ENCODE measurements around the gene EIF2B4.
A peak's percentile ranks its signal among the peaks of the same experiment; 100 is the strongest.

Gene EIF2B4

GRCh38 chr2:27370026-27370815 lies at the start of gene EIF2B4, which contains the start of gene SNX17:
Gene EIF2B4 (minus strand): TSS chr2:27370338. CDS start chr2:27370314, 24 bp downstream.
Gene SNX17 (plus strand): TSS chr2:27370616. CDS start chr2:27370744, 128 bp downstream.
- DNase-seq: peak; percentile 83 to 92

GRCh38 chr2:27416151-27416550 lies 46.0 kb upstream of the EIF2B4 start:
- no peak for DNase-seq

- DNase-seq: no peak
These were observed 42.4 kb upstream of the EIF2B4 start for GRCh38 chr2:27412419-27413152.

- DNase-seq: peak; percentile 44 to 77
These were observed 39.4 kb upstream of the EIF2B4 start, which contains the start of gene PPM1G for GRCh38 chr2:27409321-27410073. Gene PPM1G (minus strand): TSS chr2:27409591. CDS start chr2:27409422, 169 bp downstream.

GRCh38 chr2:27408601-27409320 lies 38.6 kb upstream of the EIF2B4 start:
- DNase-seq: no peak

- DNase-seq: no peak
These were observed 37.8 kb upstream of the EIF2B4 start for GRCh38 chr2:27407798-27408491.

GRCh38 chr2:27400348-27401135 lies 30.4 kb upstream of the EIF2B4 start:
- no peak for DNase-seq

- no peak for DNase-seq
These were observed 28.8 kb upstream of the EIF2B4 start for GRCh38 chr2:27398962-27399361.

- DNase-seq: no peak
These were observed 23.1 kb upstream of the EIF2B4 start for GRCh38 chr2:27393225-27393624.

- no peak for DNase-seq
These were observed 20.9 kb upstream of the EIF2B4 start for GRCh38 chr2:27390822-27391679.

- DNase-seq: no peak
These were observed 11.5 kb upstream of the EIF2B4 start for GRCh38 chr2:27381577-27382181.

GRCh38 chr2:27380626-27381545 lies 10.7 kb upstream of the EIF2B4 start, which contains the start of gene ZNF513:
Gene ZNF513 (minus strand): TSS chr2:27380734. CDS start chr2:27380526, 208 bp downstream.
- DNase-seq: peak; percentile 43 to 87

- no peak for DNase-seq
These were observed 9.9 kb upstream of the EIF2B4 start for GRCh38 chr2:27379836-27380625.

GRCh38 chr2:27379383-27379835 lies 9.3 kb upstream of the EIF2B4 start:
- no peak for DNase-seq

- DNase-seq: no peak
These were observed 8.7 kb upstream of the EIF2B4 start for GRCh38 chr2:27378809-27379290.

- no peak for DNase-seq
These were observed 8.1 kb upstream of the EIF2B4 start for GRCh38 chr2:27378096-27378808.
